Chondrocyte (in vitro differentiated cells): Measurements from ENCODE around the gene MST1. TPM values are rescaled to one million over a fixed set of nuclear protein-coding genes. Genes with fewer than 3 reads are reported as not detected.

Experiments
- DNase-seq: peaks from one replicate; pipeline ENCODE4 v3.0.0; 2021; ENCODE audit warnings: mixed read lengths, low spot score
- H3K27ac Mint-ChIP-seq: one replicate; pipeline ENCODE4 v1.8.0; 2021; ENCODE audit warnings: mild to moderate bottlenecking, moderate library complexity, mixed read lengths; ENCODE audit not compliant: unreplicated experiment
- H3K27me3 Mint-ChIP-seq: 2 replicates; pipeline ENCODE4 v1.8.0; 2021; ENCODE audit warnings: low read depth, mixed read lengths
- H3K36me3 Mint-ChIP-seq: 2 replicates; pipeline ENCODE4 v1.8.0; 2021; ENCODE audit warnings: low read depth, mixed read lengths
- H3K4me1 Mint-ChIP-seq: 2 replicates; pipeline ENCODE4 v1.8.0; 2021; ENCODE audit warnings: low read depth, mild to moderate bottlenecking, mixed read lengths
- H3K4me3 Mint-ChIP-seq: one replicate; pipeline ENCODE4 v1.8.0; 2021; ENCODE audit warnings: mild to moderate bottlenecking, moderate library complexity, mixed read lengths; ENCODE audit not compliant: unreplicated experiment
- H3K9me3 Mint-ChIP-seq: 2 replicates; pipeline ENCODE4 v1.8.0; 2021; ENCODE audit warnings: low read depth, mixed read lengths
- CTCF ChIP-seq: fragments of 200-600 bp; sonication (generic); IDR thresholded peaks from 2 replicates; pipeline ENCODE4 v1.5.0; 2021; ENCODE audit warnings: antibody characterized with exemption, mild to moderate bottlenecking, moderate library complexity
- total RNA-seq: library from RNA; stranded (reverse); gene quantifications from 3 replicates; pipeline ENCODE4 v1.2.1, GENCODE V29; 2021

Gene MST1
- total RNA-seq, 1 donor from 2014 or later, result 19.1 TPM

GRCh38 chr3:49707113-49707480 lies 17.8 kb upstream of the MST1 start:
- Mint-ChIP-seq H3K27ac (no peak overlapping the region), H3K9me3 (no peaks in the 10 kb centered on the region), H3K4me1 (peaks cover 2% of the 10 kb centered on the region), H3K27me3 (no peaks in the 10 kb centered on the region), H3K4me3 (no peak overlapping the region), H3K36me3 (peaks cover 11% of the 10 kb centered on the region)
- TF ChIP-seq CTCF, result no peak
- DNase-seq, result no peak

GRCh38 chr3:49706456-49707112 lies 17.3 kb upstream of the MST1 start:
- no peak for DNase-seq
- H3K27me3 Mint-ChIP-seq, result no peaks in the 10 kb centered on the region
- H3K4me3 Mint-ChIP-seq, result no peak overlapping the region
- H3K36me3 Mint-ChIP-seq, result peaks cover 11% of the 10 kb centered on the region
- peaks cover 2% of the 10 kb centered on the region for H3K4me1 Mint-ChIP-seq
- H3K27ac Mint-ChIP-seq, result no peak overlapping the region
- H3K9me3 Mint-ChIP-seq, result no peaks in the 10 kb centered on the region
- no peak for TF ChIP-seq CTCF

- no peak for TF ChIP-seq CTCF
Observed at GRCh38 chr3:49705390-49705960, 16.2 kb upstream of the MST1 start.

GRCh38 chr3:49704629-49705028 lies 15.4 kb upstream of the MST1 start:
- DNase-seq, result no peak
- Mint-ChIP-seq H3K27me3 (no peaks in the 10 kb centered on the region), H3K4me1 (peaks cover 2% of the 10 kb centered on the region), H3K4me3 (no peak overlapping the region), H3K27ac (no peak overlapping the region), H3K9me3 (no peaks in the 10 kb centered on the region), H3K36me3 (peaks cover 11% of the 10 kb centered on the region)
- no peak for TF ChIP-seq CTCF

More at GRCh38 chr3:49705390-49705960, 16.2 kb upstream of the MST1 start:
- peaks cover 2% of the 10 kb centered on the region for H3K4me1 Mint-ChIP-seq
- no peaks in the 10 kb centered on the region for H3K9me3 Mint-ChIP-seq
- H3K27me3 Mint-ChIP-seq, result no peaks in the 10 kb centered on the region
- H3K27ac Mint-ChIP-seq, result no peak overlapping the region
- H3K4me3 Mint-ChIP-seq, result no peak overlapping the region
- H3K36me3 Mint-ChIP-seq, result peaks cover 11% of the 10 kb centered on the region
- DNase-seq, result no peak

GRCh38 chr3:49703956-49704355 lies 14.7 kb upstream of the MST1 start:
- peaks cover 11% of the 10 kb centered on the region for H3K36me3 Mint-ChIP-seq
- H3K27me3 Mint-ChIP-seq, result no peaks in the 10 kb centered on the region
- no peak overlapping the region for H3K4me3 Mint-ChIP-seq
- peak overlapping the region; percentile 75 for H3K27ac Mint-ChIP-seq
- no peaks in the 10 kb centered on the region for H3K9me3 Mint-ChIP-seq
- DNase-seq, result no peak
- TF ChIP-seq CTCF, result no peak
- peaks cover 5% of the 10 kb centered on the region for H3K4me1 Mint-ChIP-seq
